ENCODE measurements around the gene KLHL29.

Gene KLHL29

DNA sequence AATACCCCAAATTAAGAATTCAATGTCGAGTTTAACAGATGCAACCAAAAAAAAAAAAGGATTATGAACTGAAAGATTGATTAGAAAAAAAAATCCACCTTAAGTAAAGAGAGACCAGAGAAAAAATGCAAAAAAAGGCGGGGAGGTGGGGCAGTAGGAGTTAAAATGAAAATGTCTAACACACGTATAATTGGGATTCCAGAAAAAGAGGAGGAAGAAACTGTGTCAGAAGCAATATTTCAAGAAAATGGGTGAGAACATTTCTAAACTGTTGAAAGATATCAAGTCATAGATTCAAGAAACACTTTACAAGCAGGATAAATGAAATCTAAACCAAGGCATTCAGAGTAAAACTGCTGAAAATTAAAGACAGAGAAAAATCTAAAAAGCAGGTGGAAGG lies 226.9 kb downstream of the KLHL29 start:
- no peak overlapping the region for H2AFZ ChIP-seq (ENCODE audit: low read depth, low read length)
- H3K9ac ChIP-seq (ENCODE audit: low read depth, low read length), result no peak overlapping the region
- H3K27me3 ChIP-seq (ENCODE audit: insufficient read depth, low read length, poor library complexity), result no peaks in the 10 kb centered on the region
- ATAC-seq (ENCODE audit: insufficient read depth, low read depth) (no peak), DNase-seq (no peak)
- no peak overlapping the region for H3K4me3 ChIP-seq (ENCODE audit: low read depth in 1 of 2, low read length in 2 of 2)
- no peak for TF ChIP-seq EZH2 (IDR thresholded peaks at IDR 0.05; ENCODE audit: borderline replicate concordance, low read depth, low read length, severe bottlenecking)
- TF ChIP-seq, protein P1, sequence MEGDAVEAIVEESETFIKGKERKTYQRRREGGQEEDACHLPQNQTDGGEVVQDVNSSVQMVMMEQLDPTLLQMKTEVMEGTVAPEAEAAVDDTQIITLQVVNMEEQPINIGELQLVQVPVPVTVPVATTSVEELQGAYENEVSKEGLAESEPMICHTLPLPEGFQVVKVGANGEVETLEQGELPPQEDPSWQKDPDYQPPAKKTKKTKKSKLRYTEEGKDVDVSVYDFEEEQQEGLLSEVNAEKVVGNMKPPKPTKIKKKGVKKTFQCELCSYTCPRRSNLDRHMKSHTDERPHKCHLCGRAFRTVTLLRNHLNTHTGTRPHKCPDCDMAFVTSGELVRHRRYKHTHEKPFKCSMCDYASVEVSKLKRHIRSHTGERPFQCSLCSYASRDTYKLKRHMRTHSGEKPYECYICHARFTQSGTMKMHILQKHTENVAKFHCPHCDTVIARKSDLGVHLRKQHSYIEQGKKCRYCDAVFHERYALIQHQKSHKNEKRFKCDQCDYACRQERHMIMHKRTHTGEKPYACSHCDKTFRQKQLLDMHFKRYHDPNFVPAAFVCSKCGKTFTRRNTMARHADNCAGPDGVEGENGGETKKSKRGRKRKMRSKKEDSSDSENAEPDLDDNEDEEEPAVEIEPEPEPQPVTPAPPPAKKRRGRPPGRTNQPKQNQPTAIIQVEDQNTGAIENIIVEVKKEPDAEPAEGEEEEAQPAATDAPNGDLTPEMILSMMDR (IDR thresholded peaks at IDR 0.05; ENCODE audit: borderline replicate concordance, extremely low read depth, low read length, poor library complexity, severe bottlenecking), result no peak
- H3K36me3 ChIP-seq (ENCODE audit: insufficient read depth, low read length), result no peaks in the 10 kb centered on the region
- H3K4me1 ChIP-seq (ENCODE audit: insufficient read depth, low read length), result peaks cover 5% of the 10 kb centered on the region; the same call in 1 of the 2 replicates
- 0 out of 2 replicates have a peak, but pooled peaks cover 4% of the 10 kb centered on the region for H4K20me1 ChIP-seq (ENCODE audit: insufficient read depth, low read length)
- no peak overlapping the region for H3K27ac ChIP-seq (ENCODE audit: low read length)
- H3K4me2 ChIP-seq (ENCODE audit: insufficient read depth, low read length), result no peak overlapping the region
- no peaks in the 10 kb centered on the region for H3K79me2 ChIP-seq (ENCODE audit: insufficient read depth, low read length)
- H3K9me3 ChIP-seq (ENCODE audit: insufficient read depth, low read length, severe bottlenecking), result peaks cover 4% of the 10 kb centered on the region

DNA sequence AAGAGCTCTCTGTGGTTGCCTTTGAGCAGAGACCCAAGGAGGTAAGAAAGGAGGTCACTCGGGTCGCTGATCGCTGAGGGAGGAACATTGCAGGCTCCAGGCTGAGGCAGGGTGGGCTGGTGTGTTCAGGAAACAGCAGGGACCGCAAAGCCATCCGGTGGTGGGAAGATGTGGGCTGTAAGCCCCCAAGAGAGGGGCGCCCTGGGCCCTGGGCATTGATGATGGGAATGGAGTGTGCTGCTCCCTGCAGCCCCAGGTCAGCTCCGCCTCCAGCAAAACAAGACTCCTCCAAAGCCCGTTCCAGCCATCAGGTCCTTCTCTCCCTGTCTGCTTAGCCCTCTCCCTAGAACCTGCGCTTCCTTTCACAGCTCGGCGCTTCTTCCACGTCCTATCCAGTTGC lies 229.7 kb downstream of the KLHL29 start:
- Histone ChIP-seq H3K27ac (ENCODE audit: low read length) (no peak overlapping the region), H3K27me3 (ENCODE audit: insufficient read depth, low read length, poor library complexity) (no peaks in the 10 kb centered on the region), H3K9me3 (ENCODE audit: insufficient read depth, low read length, severe bottlenecking) (peaks cover 4% of the 10 kb centered on the region), H3K4me1 (ENCODE audit: insufficient read depth, low read length) (peaks cover 5% of the 10 kb centered on the region; the same call in 1 of the 2 replicates), H2AFZ (ENCODE audit: low read depth, low read length) (no peak overlapping the region), H3K9ac (ENCODE audit: low read depth, low read length) (no peak overlapping the region), H3K79me2 (ENCODE audit: insufficient read depth, low read length) (no peaks in the 10 kb centered on the region), H4K20me1 (ENCODE audit: insufficient read depth, low read length) (0 out of 2 replicates have a peak, but pooled peaks cover 6% of the 10 kb centered on the region), H3K4me3 (ENCODE audit: low read depth in 1 of 2, low read length in 2 of 2) (no peak overlapping the region), H3K4me2 (ENCODE audit: insufficient read depth, low read length) (no peak overlapping the region), H3K36me3 (ENCODE audit: insufficient read depth, low read length) (no peaks in the 10 kb centered on the region)
- TF ChIP-seq, protein P1 (IDR thresholded peaks at IDR 0.05; ENCODE audit: borderline replicate concordance, extremely low read depth, low read length, poor library complexity, severe bottlenecking), result no peak
- no peak for TF ChIP-seq EZH2 (IDR thresholded peaks at IDR 0.05; ENCODE audit: borderline replicate concordance, low read depth, low read length, severe bottlenecking)
- DNase-seq (peak; percentile 61), ATAC-seq (ENCODE audit: insufficient read depth, low read depth) (peak; percentile 97)

DNA sequence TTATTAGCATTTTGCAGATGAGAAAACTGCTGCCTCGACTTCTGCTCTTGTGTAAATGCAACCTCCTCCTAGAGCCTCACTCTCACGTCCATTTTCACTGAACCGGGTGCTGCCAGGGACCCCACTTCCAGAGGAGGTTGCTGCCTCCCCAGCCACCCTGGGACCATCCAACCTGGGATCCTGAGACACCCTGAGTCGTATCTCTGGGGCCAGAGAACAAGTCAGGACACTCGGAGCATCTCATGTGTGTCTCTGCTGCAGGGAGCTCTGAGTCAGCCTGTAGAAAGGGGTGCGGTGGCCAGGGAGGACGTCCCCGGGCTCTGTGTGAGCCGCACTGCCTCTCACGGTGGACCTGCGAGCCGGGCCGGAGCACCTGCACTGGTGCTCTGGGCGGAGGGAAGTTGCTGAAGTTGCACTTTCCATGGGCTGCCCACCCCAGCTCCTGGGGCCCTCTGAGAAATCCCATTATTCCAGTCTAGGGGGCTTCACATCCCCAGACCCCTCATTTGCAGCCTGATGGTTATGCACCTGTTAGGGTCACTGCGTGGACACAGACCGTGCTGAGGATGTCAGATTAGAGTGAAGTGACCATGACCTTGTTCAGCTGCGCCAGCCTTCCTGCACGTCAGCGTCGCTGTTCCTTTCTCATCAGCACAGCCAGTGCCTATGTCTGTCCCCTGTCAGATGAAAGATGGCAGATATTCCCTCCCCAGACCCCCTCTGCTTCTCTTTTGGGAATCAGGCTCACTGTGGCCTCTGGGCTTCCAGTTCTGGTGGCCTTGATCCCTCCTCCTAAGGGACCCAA lies 230.4 kb downstream of the KLHL29 start:
- no peaks in the 10 kb centered on the region for H3K36me3 ChIP-seq (ENCODE audit: insufficient read depth, low read length)
- peaks cover 4% of the 10 kb centered on the region for H3K9me3 ChIP-seq (ENCODE audit: insufficient read depth, low read length, severe bottlenecking)
- no peak for DNase-seq
- H3K4me3 ChIP-seq (ENCODE audit: low read depth in 1 of 2, low read length in 2 of 2), result no peak overlapping the region
- no peak overlapping the region for H3K4me2 ChIP-seq (ENCODE audit: insufficient read depth, low read length)
- no peak overlapping the region for H3K27ac ChIP-seq (ENCODE audit: low read length)
- H3K4me1 ChIP-seq (ENCODE audit: insufficient read depth, low read length), result peaks cover 5% of the 10 kb centered on the region; the same call in 1 of the 2 replicates
- H3K27me3 ChIP-seq (ENCODE audit: insufficient read depth, low read length, poor library complexity), result no peaks in the 10 kb centered on the region
- H3K79me2 ChIP-seq (ENCODE audit: insufficient read depth, low read length), result no peaks in the 10 kb centered on the region
- no peak overlapping the region for H3K9ac ChIP-seq (ENCODE audit: low read depth, low read length)
- H2AFZ ChIP-seq (ENCODE audit: low read depth, low read length), result no peak overlapping the region
- TF ChIP-seq EZH2 (IDR thresholded peaks at IDR 0.05; ENCODE audit: borderline replicate concordance, low read depth, low read length, severe bottlenecking), result no peak
- TF ChIP-seq, protein P1 (IDR thresholded peaks at IDR 0.05; ENCODE audit: borderline replicate concordance, extremely low read depth, low read length, poor library complexity, severe bottlenecking), result no peak
- H4K20me1 ChIP-seq (ENCODE audit: insufficient read depth, low read length), result 0 out of 2 replicates have a peak, but pooled peaks cover 6% of the 10 kb centered on the region
- ATAC-seq (ENCODE audit: insufficient read depth, low read depth), result no peak

Measured in DND-41 (cell line).